ENCODE data around the gene ADGRA1. TPM values are rescaled to one million over a fixed set of nuclear protein-coding genes. Genes with fewer than 3 reads are reported as not detected.
"Not testable (repeated sequence)": the region's sequence is repeated elsewhere in the genome, so short reads cannot be mapped to it uniquely, and the experiment has no call there.

Gene ADGRA1
- total RNA-seq, 1 donor from 2014 or later = not detected

GRCh38 chr10:133143546-133143945 lies 55.8 kb downstream of the ADGRA1 start:
- no peak for DNase-seq (ENCODE audit: low spot score)

- DNase-seq (ENCODE audit: low spot score) = no peak
These were observed 57.0 kb downstream of the ADGRA1 start for GRCh38 chr10:133144771-133145170.

- DNase-seq (ENCODE audit: low spot score) = no peak
These were observed 62.5 kb downstream of the ADGRA1 start for GRCh38 chr10:133150226-133150625.

- DNase-seq (ENCODE audit: low spot score) = no peak
These were observed 62.9 kb downstream of the ADGRA1 start for GRCh38 chr10:133150656-133151055.

GRCh38 chr10:133151071-133151470 lies 63.3 kb downstream of the ADGRA1 start:
- not testable (repeated sequence) for DNase-seq (ENCODE audit: low spot score)

- DNase-seq (ENCODE audit: low spot score) = no peak
These were observed 63.8 kb downstream of the ADGRA1 start for GRCh38 chr10:133151543-133151972.

GRCh38 chr10:133154411-133154810 lies 66.7 kb downstream of the ADGRA1 start:
- DNase-seq (ENCODE audit: low spot score) = no peak

GRCh38 chr10:133154996-133155778 lies 67.5 kb downstream of the ADGRA1 start:
- DNase-seq (ENCODE audit: low spot score) = no peak

GRCh38 chr10:133156674-133157579 lies 69.2 kb downstream of the ADGRA1 start:
- peak; percentile 48 for DNase-seq (ENCODE audit: low spot score)

GRCh38 chr10:133157662-133158436 lies 70.1 kb downstream of the ADGRA1 start:
- DNase-seq (ENCODE audit: low spot score) = peak; percentile 13

GRCh38 chr10:133158437-133158755 lies 70.7 kb downstream of the ADGRA1 start:
- no peak for DNase-seq (ENCODE audit: low spot score)

- peak; percentile 77 for DNase-seq (ENCODE audit: low spot score)
These were observed 71.3 kb downstream of the ADGRA1 start for GRCh38 chr10:133158756-133159610.

- no peak for DNase-seq (ENCODE audit: low spot score)
These were observed 71.9 kb downstream of the ADGRA1 start for GRCh38 chr10:133159611-133159949.

- DNase-seq (ENCODE audit: low spot score) = peak; percentile 57
These were observed 72.5 kb downstream of the ADGRA1 start, which contains the start of gene KNDC1 for GRCh38 chr10:133159950-133160825. TSS of gene KNDC1 (plus strand) at chr10:133160219. CDS start at chr10:133160468, 249 bp downstream.

GRCh38 chr10:133160826-133161471 lies 73.2 kb downstream of the ADGRA1 start:
- DNase-seq (ENCODE audit: low spot score) = no peak

- peak; percentile 64 for DNase-seq (ENCODE audit: low spot score)
These were observed 73.9 kb downstream of the ADGRA1 start for GRCh38 chr10:133161486-133162109.

- no peak for DNase-seq (ENCODE audit: low spot score)
These were observed 74.6 kb downstream of the ADGRA1 start for GRCh38 chr10:133162178-133162909.
